Sigmoid colon (tissue), 4 donors: ENCODE results near the gene GRID2.

Experiments
- EP300 ChIP-seq, 4 donors: sonication (generic); formaldehyde crosslinking; IDR thresholded peaks; one replicate each; pipeline ENCODE4 v1.6.1; 2017; ENCODE audit warnings: antibody characterized with exemption in 4 of 4
- POLR2A ChIP-seq, 2 donors: fragments of 450-650 bp; IDR thresholded peaks; one replicate each; pipeline ENCODE4 v1.6.1; 2016; ENCODE audit warnings: antibody characterized with exemption in 2 of 2, mild to moderate bottlenecking in 2 of 2, moderate library complexity in 2 of 2
- POLR2AphosphoS5 ChIP-seq, 4 donors: sonication (generic); formaldehyde crosslinking; IDR thresholded peaks; one replicate each; pipeline ENCODE4 v1.6.1; 2017; ENCODE audit warnings: antibody characterized with exemption in 4 of 4
- TF ChIP-seq, protein P1 (sequence below), 4 experiments: fragments of 450-650 bp in 3 of 4; fragments of 200-600 bp in 1 of 4; IDR thresholded peaks; one replicate each; pipeline ENCODE4 v1.5.1; 2016 to 2019; ENCODE audit warnings: antibody characterized with exemption in 4 of 4, mild to moderate bottlenecking in 3 of 4, moderate library complexity in 2 of 4

DNA sequence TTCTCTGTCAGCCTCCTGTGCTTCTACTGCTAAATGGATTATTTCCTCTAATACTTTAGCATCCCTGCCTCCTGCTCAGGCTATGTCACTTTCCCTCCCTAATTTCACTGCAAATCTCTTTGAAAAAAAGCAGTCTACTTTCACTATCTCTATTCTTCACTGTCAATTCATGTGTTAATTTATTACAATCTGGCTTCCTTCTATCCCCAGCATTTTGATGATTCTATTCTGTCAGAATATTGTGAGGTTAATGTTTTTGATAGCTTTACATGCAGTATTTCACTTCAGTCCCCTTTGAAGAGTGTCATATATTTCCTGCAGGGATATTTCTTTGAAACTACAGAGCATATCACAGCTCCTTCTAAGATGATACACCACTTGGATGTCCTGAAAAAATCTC lies 203.2 kb downstream of the GRID2 start:
- TF ChIP-seq POLR2A (IDR thresholded peaks at IDR 0.05), result no peak
- TF ChIP-seq EP300 (IDR thresholded peaks at IDR 0.05), result no peak
- TF ChIP-seq, protein P1, sequence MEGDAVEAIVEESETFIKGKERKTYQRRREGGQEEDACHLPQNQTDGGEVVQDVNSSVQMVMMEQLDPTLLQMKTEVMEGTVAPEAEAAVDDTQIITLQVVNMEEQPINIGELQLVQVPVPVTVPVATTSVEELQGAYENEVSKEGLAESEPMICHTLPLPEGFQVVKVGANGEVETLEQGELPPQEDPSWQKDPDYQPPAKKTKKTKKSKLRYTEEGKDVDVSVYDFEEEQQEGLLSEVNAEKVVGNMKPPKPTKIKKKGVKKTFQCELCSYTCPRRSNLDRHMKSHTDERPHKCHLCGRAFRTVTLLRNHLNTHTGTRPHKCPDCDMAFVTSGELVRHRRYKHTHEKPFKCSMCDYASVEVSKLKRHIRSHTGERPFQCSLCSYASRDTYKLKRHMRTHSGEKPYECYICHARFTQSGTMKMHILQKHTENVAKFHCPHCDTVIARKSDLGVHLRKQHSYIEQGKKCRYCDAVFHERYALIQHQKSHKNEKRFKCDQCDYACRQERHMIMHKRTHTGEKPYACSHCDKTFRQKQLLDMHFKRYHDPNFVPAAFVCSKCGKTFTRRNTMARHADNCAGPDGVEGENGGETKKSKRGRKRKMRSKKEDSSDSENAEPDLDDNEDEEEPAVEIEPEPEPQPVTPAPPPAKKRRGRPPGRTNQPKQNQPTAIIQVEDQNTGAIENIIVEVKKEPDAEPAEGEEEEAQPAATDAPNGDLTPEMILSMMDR (IDR thresholded peaks at IDR 0.05), result no peak
- no peak for TF ChIP-seq POLR2AphosphoS5 (IDR thresholded peaks at IDR 0.05)
